ENCODE data around the gene PLXNA1.

GRCh38 chr3:127012091-127012490 lies 29.2 kb downstream of the PLXNA1 start:
- TF ChIP-seq CTCF (IDR thresholded peaks at IDR 0.05) (no peak), POLR2AphosphoS5 (IDR thresholded peaks at IDR 0.05; ENCODE audit: low read depth, low read length) (no peak), SIN3A (IDR thresholded peaks at IDR 0.05; ENCODE audit: borderline replicate concordance, insufficient read depth, low read depth, low read length) (no peak), REST (IDR thresholded peaks at IDR 0.05; ENCODE audit: insufficient read depth in 1 of 2, low read depth in 2 of 2, low read length in 1 of 2) (no peak)

Measured in Panc1 (cell line).